ENCODE measurements around the gene PIPOX. TPM values are rescaled to one million over a fixed set of nuclear protein-coding genes. Genes with fewer than 3 reads are reported as not detected.

Gene PIPOX
- total and polyA plus RNA-seq, 8 donors: 0.55 to 2.9 (median 0.88) TPM

- FAIRE-seq (no peak), ATAC-seq (peak in 3 of 4 donors; percentile 18 to 47 (median 29)), DNase-seq (no peak)
- Histone ChIP-seq H3K36me3 (no peaks in the 10 kb centered on the region), H3K27ac (no peak overlapping the region), H3K4me1 (no peaks in the 10 kb centered on the region), H3K9me3 (no peaks in the 10 kb centered on the region), H3K4me3 (no peak overlapping the region), H3K27me3 (no peaks in the 10 kb centered on the region)
- intact Hi-C loops (cut with DNase I): no loop called here
- WGBS, 2 donors: 54 to 56% methylated on average over 19 of the region's 19 CpGs
- no peak for TF ChIP-seq CTCF (IDR thresholded peaks at IDR 0.05)
These were observed 26.6 kb downstream of the PIPOX start for GRCh38 chr17:29069526-29070041.

- WGBS, 2 donors: 79 to 85% methylated on average over 10 of the region's 10 CpGs
- intact Hi-C loops (cut with DNase I): no loop called here
- TF ChIP-seq CTCF (IDR thresholded peaks at IDR 0.05): no peak
- Histone ChIP-seq H3K27ac (no peak overlapping the region), H3K27me3 (no peaks in the 10 kb centered on the region), H3K36me3 (no peaks in the 10 kb centered on the region), H3K4me3 (no peak overlapping the region), H3K4me1 (no peaks in the 10 kb centered on the region), H3K9me3 (no peaks in the 10 kb centered on the region)
- DNase-seq: no peak
- no peak for FAIRE-seq
- no peak for ATAC-seq
These were observed 27.4 kb downstream of the PIPOX start for GRCh38 chr17:29070308-29070707.

GRCh38 chr17:29070781-29071180, 27.8 kb downstream of the PIPOX start:
- FAIRE-seq: no peak
- no peak for DNase-seq
- Histone ChIP-seq H3K36me3 (no peaks in the 10 kb centered on the region), H3K27ac (no peak overlapping the region), H3K4me3 (no peak overlapping the region), H3K9me3 (no peaks in the 10 kb centered on the region), H3K27me3 (no peaks in the 10 kb centered on the region), H3K4me1 (no peaks in the 10 kb centered on the region)
- 85% methylated on average over 9 of the region's 9 CpGs for WGBS, 2 donors
- ATAC-seq: no peak
- intact Hi-C loops (cut with DNase I): no loop called here
- no peak for TF ChIP-seq CTCF (IDR thresholded peaks at IDR 0.05)

GRCh38 chr17:29071303-29071702, 28.4 kb downstream of the PIPOX start:
- H3K36me3 ChIP-seq: no peaks in the 10 kb centered on the region
- intact Hi-C loops (cut with DNase I): no loop called here
- ATAC-seq (no peak), FAIRE-seq (no peak), DNase-seq (no peak)
- no peak for TF ChIP-seq CTCF (IDR thresholded peaks at IDR 0.05)
- no peaks in the 10 kb centered on the region for H3K4me1 ChIP-seq
- H3K9me3 ChIP-seq: no peaks in the 10 kb centered on the region
- H3K4me3 ChIP-seq: no peak overlapping the region
- 94 to 99% methylated on average over 1 of the region's 1 CpG for WGBS, 2 donors
- no peaks in the 10 kb centered on the region for H3K27me3 ChIP-seq
- no peak overlapping the region for H3K27ac ChIP-seq

- Histone ChIP-seq H3K4me3 (no peak overlapping the region), H3K4me1 (no peaks in the 10 kb centered on the region), H3K27ac (no peak overlapping the region), H3K36me3 (no peaks in the 10 kb centered on the region), H3K27me3 (no peaks in the 10 kb centered on the region), H3K9me3 (no peaks in the 10 kb centered on the region)
- intact Hi-C loops (cut with DNase I): no loop called here
- WGBS, 2 donors: 81 to 88% methylated on average over 2 of the region's 2 CpGs
- no peak for ATAC-seq
- no peak for TF ChIP-seq CTCF (IDR thresholded peaks at IDR 0.05)
- no peak for FAIRE-seq
- DNase-seq: no peak
These were observed 30.1 kb downstream of the PIPOX start for GRCh38 chr17:29073045-29073444.
